Measurements from ENCODE around the gene BBS10. TPM values are rescaled to one million over a fixed set of nuclear protein-coding genes. Genes with fewer than 3 reads are reported as not detected.

The BBS10 gene
- total RNA-seq, 1 donor from 2014 or later = 8.2 TPM

GRCh38 chr12:76345569-76345968 is 2.6 kb downstream of the BBS10 start:
- Mint-ChIP-seq H3K27ac (ENCODE audit: unreplicated experiment) (peak overlapping the region; percentile 29), H3K4me1 (ENCODE audit: low read depth) (peaks cover 42% of the 10 kb centered on the region), H3K4me3 (ENCODE audit: unreplicated experiment) (no peak overlapping the region), H3K9me3 (ENCODE audit: low read depth) (no peaks in the 10 kb centered on the region), H3K36me3 (ENCODE audit: low read depth) (no peaks in the 10 kb centered on the region), H3K27me3 (ENCODE audit: low read depth) (no peaks in the 10 kb centered on the region)
- no peak for DNase-seq (ENCODE audit: low spot score)
- TF ChIP-seq CTCF (IDR thresholded peaks at IDR 0.05) = no peak

GRCh38 chr12:76341436-76342030 is 6.7 kb downstream of the BBS10 start:
- no peak for TF ChIP-seq CTCF (IDR thresholded peaks at IDR 0.05)
- H3K27me3 Mint-ChIP-seq (ENCODE audit: low read depth) = no peaks in the 10 kb centered on the region
- H3K4me1 Mint-ChIP-seq (ENCODE audit: low read depth) = peaks cover 40% of the 10 kb centered on the region
- H3K27ac Mint-ChIP-seq (ENCODE audit: unreplicated experiment) = no peak overlapping the region
- H3K4me3 Mint-ChIP-seq (ENCODE audit: unreplicated experiment) = no peak overlapping the region
- no peaks in the 10 kb centered on the region for H3K36me3 Mint-ChIP-seq (ENCODE audit: low read depth)
- no peaks in the 10 kb centered on the region for H3K9me3 Mint-ChIP-seq (ENCODE audit: low read depth)
- DNase-seq (ENCODE audit: low spot score) = no peak

GRCh38 chr12:76340680-76341435 is 7.4 kb downstream of the BBS10 start:
- no peak for TF ChIP-seq CTCF (IDR thresholded peaks at IDR 0.05)
- Mint-ChIP-seq H3K36me3 (ENCODE audit: low read depth) (no peaks in the 10 kb centered on the region), H3K9me3 (ENCODE audit: low read depth) (no peaks in the 10 kb centered on the region), H3K27me3 (ENCODE audit: low read depth) (no peaks in the 10 kb centered on the region), H3K4me1 (ENCODE audit: low read depth) (peaks cover 40% of the 10 kb centered on the region), H3K27ac (ENCODE audit: unreplicated experiment) (no peak overlapping the region), H3K4me3 (ENCODE audit: unreplicated experiment) (no peak overlapping the region)
- no peak for DNase-seq (ENCODE audit: low spot score)

GRCh38 chr12:76337583-76337982 is 10.6 kb downstream of the BBS10 start:
- H3K9me3 Mint-ChIP-seq (ENCODE audit: low read depth) = no peaks in the 10 kb centered on the region
- TF ChIP-seq CTCF (IDR thresholded peaks at IDR 0.05) = no peak
- H3K27me3 Mint-ChIP-seq (ENCODE audit: low read depth) = no peaks in the 10 kb centered on the region
- peak overlapping the region; percentile 62 for H3K27ac Mint-ChIP-seq (ENCODE audit: unreplicated experiment)
- H3K4me1 Mint-ChIP-seq (ENCODE audit: low read depth) = peaks cover 47% of the 10 kb centered on the region
- DNase-seq (ENCODE audit: low spot score) = no peak
- no peaks in the 10 kb centered on the region for H3K36me3 Mint-ChIP-seq (ENCODE audit: low read depth)
- no peak overlapping the region for H3K4me3 Mint-ChIP-seq (ENCODE audit: unreplicated experiment)

- Mint-ChIP-seq H3K27ac (ENCODE audit: unreplicated experiment) (no peak overlapping the region), H3K4me3 (ENCODE audit: unreplicated experiment) (no peak overlapping the region), H3K36me3 (ENCODE audit: low read depth) (no peaks in the 10 kb centered on the region), H3K27me3 (ENCODE audit: low read depth) (no peaks in the 10 kb centered on the region), H3K9me3 (ENCODE audit: low read depth) (peaks cover 5% of the 10 kb centered on the region), H3K4me1 (ENCODE audit: low read depth) (peaks cover 40% of the 10 kb centered on the region)
- no peak for TF ChIP-seq CTCF (IDR thresholded peaks at IDR 0.05)
- no peak for DNase-seq (ENCODE audit: low spot score)
Observed at GRCh38 chr12:76332606-76333005, 15.6 kb downstream of the BBS10 start.

Measured in chondrocyte (in vitro differentiated cells).